ENCODE results near the gene SYNE4.

The SYNE4 gene

GRCh38 chr19:36023432-36023831, 14.8 kb upstream of the SYNE4 start:
- DNase-seq, result no peak

GRCh38 chr19:36019061-36019670, 10.6 kb upstream of the SYNE4 start:
- no peak for DNase-seq

- peak; percentile 99 for DNase-seq
These were observed 5.7 kb upstream of the SYNE4 start, which contains the start of gene ALKBH6 for GRCh38 chr19:36014012-36014924. TSS of gene ALKBH6 (minus strand) at chr19:36014213. CDS start at chr19:36013397, 816 bp downstream.

- DNase-seq, result no peak
These were observed 4.8 kb upstream of the SYNE4 start for GRCh38 chr19:36013280-36014011.

- DNase-seq, result no peak
These were observed 1.8 kb upstream of the SYNE4 start for GRCh38 chr19:36010402-36010801.

- no peak for DNase-seq
These were observed 1.2 kb upstream of the SYNE4 start for GRCh38 chr19:36009633-36010379.

- peak; percentile 24 for DNase-seq
These were observed 607 bp upstream of the SYNE4 start for GRCh38 chr19:36009220-36009619.

- no peak for DNase-seq
These were observed 1.7 kb downstream of the SYNE4 start for GRCh38 chr19:36006955-36007354.

- no peak for DNase-seq
These were observed 5.3 kb downstream of the SYNE4 start for GRCh38 chr19:36003284-36003683.

- no peak for DNase-seq
These were observed 7.0 kb downstream of the SYNE4 start for GRCh38 chr19:36001605-36002004.

GRCh38 chr19:35996777-35997176, 11.8 kb downstream of the SYNE4 start:
- no peak for DNase-seq

- peak; percentile 91 for DNase-seq
These were observed 13.3 kb downstream of the SYNE4 start, which contains the start of gene SDHAF1 for GRCh38 chr19:35995048-35995993. TSS of gene SDHAF1 (plus strand) at chr19:35995188. CDS start at chr19:35995275, 87 bp downstream.

- DNase-seq, result no peak
These were observed 14.6 kb downstream of the SYNE4 start for GRCh38 chr19:35993923-35994598.

- no peak for DNase-seq
These were observed 15.5 kb downstream of the SYNE4 start for GRCh38 chr19:35992907-35993765.

- DNase-seq, result no peak
These were observed 16.7 kb downstream of the SYNE4 start for GRCh38 chr19:35991731-35992450.

- no peak for DNase-seq
These were observed 17.6 kb downstream of the SYNE4 start for GRCh38 chr19:35990771-35991730.

GRCh38 chr19:35990156-35990555, 18.5 kb downstream of the SYNE4 start:
- DNase-seq, result no peak

- DNase-seq, result no peak
These were observed 19.8 kb downstream of the SYNE4 start for GRCh38 chr19:35988824-35989223.

All from activated gamma-delta T cell treated with Interleukin-2 at 50 U/mL for 16 hours (primary cell).